CD8-positive, alpha-beta memory T cell (primary cell): ENCODE measurements around the gene EHBP1L1. TPM values are rescaled to one million over a fixed set of nuclear protein-coding genes. Genes with fewer than 3 reads are reported as not detected.
A peak's percentile ranks its signal among the peaks of the same experiment; 100 is the strongest.

Experiments used
- CTCF ChIA-PET: fragments of 350-600 bp; sonication (Branson Sonifier 250); formaldehyde crosslinking; loops from one replicate; lab custom pipeline; 2021; ENCODE audit warnings: antibody characterized with exemption; lab: Charles Lee
- POLR2A ChIA-PET: fragments of 350-600 bp; sonication (Branson Sonifier 250); formaldehyde crosslinking; loops from one replicate; lab custom pipeline; 2021; ENCODE audit warnings: antibody characterized with exemption; lab: Charles Lee
- DNase-seq, 5 donors: peaks; one replicate each; pipeline versions ENCODE4 v3.0.0 to v3.0.0-alpha.2; 2020 to 2022; ENCODE audit warnings: mixed read lengths in 1 of 5
- H3K27ac ChIP-seq: one replicate; pipeline ENCODE4 v1.7.0; 2013; ENCODE audit warnings: low read depth, mild to moderate bottlenecking, low read length, moderate library complexity
- H3K27me3 ChIP-seq: 2 replicates; pipeline ENCODE4 v1.7.0; 2013; ENCODE audit warnings: low read length, mild to moderate bottlenecking; ENCODE audit not compliant: insufficient read depth, poor library complexity, severe bottlenecking
- H3K36me3 ChIP-seq: 2 replicates; pipeline ENCODE4 v1.7.0; 2013; ENCODE audit warnings: mild to moderate bottlenecking, low read length, moderate library complexity; ENCODE audit not compliant: insufficient read depth
- H3K4me1 ChIP-seq: 2 replicates; pipeline ENCODE4 v1.7.0; 2013; ENCODE audit warnings: mild to moderate bottlenecking, low read length, moderate library complexity; ENCODE audit not compliant: insufficient read depth
- H3K4me3 ChIP-seq: 2 replicates; pipeline ENCODE4 v1.7.0; 2013; ENCODE audit warnings: mild to moderate bottlenecking, low read length
- H3K9me3 ChIP-seq: 2 replicates; pipeline ENCODE4 v1.7.0; 2013; ENCODE audit warnings: mild to moderate bottlenecking, low read length
- H3K27ac Mint-ChIP-seq, 8 donors: one replicate each; pipeline ENCODE4 v1.8.0; 2020 to 2021; ENCODE audit warnings: mixed read lengths in 8 of 8, mild to moderate bottlenecking in 6 of 8, inconsistent platforms in 3 of 8, moderate library complexity in 3 of 8
- H3K27me3 Mint-ChIP-seq, 2 donors: one replicate each; pipeline ENCODE4 v1.8.0; 2020 to 2021; ENCODE audit warnings: mixed read lengths in 2 of 2, mild to moderate bottlenecking in 1 of 2, moderate library complexity in 1 of 2
- H3K36me3 Mint-ChIP-seq, 3 donors: one replicate each; pipeline ENCODE4 v1.8.0; 2020 to 2021; ENCODE audit warnings: mixed read lengths in 3 of 3, inconsistent platforms in 1 of 3, mild to moderate bottlenecking in 1 of 3
- H3K4me1 Mint-ChIP-seq, 3 donors: one replicate each; pipeline ENCODE4 v1.8.0; 2020 to 2021; ENCODE audit warnings: mixed read lengths in 3 of 3, inconsistent platforms in 1 of 3, mild to moderate bottlenecking in 1 of 3
- H3K4me3 Mint-ChIP-seq, 7 donors: one replicate each; pipeline ENCODE4 v1.8.0; 2020 to 2021; ENCODE audit warnings: mixed read lengths in 7 of 7, mild to moderate bottlenecking in 6 of 7, moderate library complexity in 4 of 7, inconsistent platforms in 2 of 7
- H3K9me3 Mint-ChIP-seq, 5 donors: one replicate each; pipeline ENCODE4 v1.8.0; 2020 to 2022; ENCODE audit warnings: mixed read lengths in 5 of 5, mild to moderate bottlenecking in 3 of 5, moderate library complexity in 2 of 5, inconsistent platforms in 1 of 5
- polyA plus RNA-seq: library from polyadenylated mRNA; unstranded; fragments of 300-500 nt; fragmentation: Illumina TruSeq; gene quantifications from one replicate; pipeline ENCODE4 v1.2.3, GENCODE V29; 2021
- total RNA-seq, 2 experiments: library from RNA; stranded (reverse); gene quantifications; one replicate each; pipeline ENCODE4 v1.2.3, GENCODE V29; 2021

Gene EHBP1L1
- total and polyA plus RNA-seq, 3 experiments from 2014 or later = 25.1 to 100 (median 97.3) TPM

- H3K36me3 Mint-ChIP-seq = peaks cover 0 to 37% (median 2%) of the 10 kb centered on the region in 3 donors
- Histone ChIP-seq H3K9me3 (no peaks in the 10 kb centered on the region), H3K36me3 (no peaks in the 10 kb centered on the region), H3K27ac (peak within 1 kb of the TSS; percentile 62), H3K4me1 (peaks cover 68% of the 10 kb centered on the region), H3K4me3 (peak within 1 kb of the TSS; percentile 72), H3K27me3 (no peaks in the 10 kb centered on the region)
- H3K4me3 Mint-ChIP-seq = peak within 1 kb of the TSS; percentile 91 to 99 (median 99)
- peaks cover 0 to 1% of the 10 kb centered on the region in 2 donors for H3K27me3 Mint-ChIP-seq
- ChIA-PET POLR2A (interaction anchor here (0.6 to 4.3 kb wide), 15 partner anchors 14 to 1283 kb away, joined by 3 to 34 read pairs (median 3); partner anchors contain the start of genes MAP3K11, NEAT1, PCNX3 and SCYL1), CTCF (interaction anchor here (0.7 to 5.5 kb wide), 11 partner anchors 10 to 153 kb away, joined by 3 to 78 read pairs (median 5); no protein-coding TSS in a partner anchor)
- peaks cover 59 to 82% (median 69%) of the 10 kb centered on the region in 3 donors for H3K4me1 Mint-ChIP-seq
- H3K9me3 Mint-ChIP-seq = peaks cover 0 to 2% (median 0%) of the 10 kb centered on the region in 5 donors
- peak within 1 kb of the TSS; percentile 96 to 100 (median 100) for H3K27ac Mint-ChIP-seq
- DNase-seq = peak; percentile 81 to 93 (median 83)
These were observed 3.3 kb upstream of the EHBP1L1 start, which contains the start of gene FAM89B for GRCh38 chr11:65572356-65573051. Gene FAM89B, plus strand, starts transcription at chr11:65572538. Its CDS starts 132 bp downstream, at chr11:65572670.

GRCh38 chr11:65573391-65574079, 2.3 kb upstream of the EHBP1L1 start:
- H3K36me3 Mint-ChIP-seq = peaks cover 0 to 38% (median 6%) of the 10 kb centered on the region in 3 donors
- DNase-seq = no peak
- peak overlapping the region; percentile 87 to 99 (median 94) for H3K4me3 Mint-ChIP-seq
- H3K27me3 ChIP-seq = no peaks in the 10 kb centered on the region
- H3K9me3 ChIP-seq = no peaks in the 10 kb centered on the region
- peak overlapping the region; percentile 62 for H3K27ac ChIP-seq
- peaks cover 68% of the 10 kb centered on the region for H3K4me1 ChIP-seq
- no peaks in the 10 kb centered on the region for H3K36me3 ChIP-seq
- H3K4me1 Mint-ChIP-seq = peaks cover 64 to 85% (median 72%) of the 10 kb centered on the region in 3 donors
- peak overlapping the region; percentile 82 to 100 (median 94) for H3K27ac Mint-ChIP-seq
- POLR2A ChIA-PET = interaction anchor here (0.9 to 4.3 kb wide), 5 partner anchors 14 to 41 kb away, joined by 3 to 34 read pairs (median 4); partner anchors contain the start of genes LTBP3, MAP3K11 and PCNX3
- CTCF ChIA-PET = interaction anchor here (1.1 to 5.5 kb wide), 8 partner anchors 9 to 37 kb away, joined by 3 to 78 read pairs (median 10); no protein-coding TSS in a partner anchor
- H3K9me3 Mint-ChIP-seq = peaks cover 0 to 2% (median 0%) of the 10 kb centered on the region in 5 donors
- peaks cover 0 to 1% of the 10 kb centered on the region in 2 donors for H3K27me3 Mint-ChIP-seq
- peak overlapping the region; percentile 72 for H3K4me3 ChIP-seq

GRCh38 chr11:65574109-65574810, 1.6 kb upstream of the EHBP1L1 start:
- peak; percentile 80 to 91 (median 85) for DNase-seq
- Histone ChIP-seq H3K4me1 (peaks cover 64% of the 10 kb centered on the region), H3K4me3 (peak overlapping the region; percentile 87), H3K9me3 (no peaks in the 10 kb centered on the region), H3K27ac (peak overlapping the region; percentile 76), H3K36me3 (no peaks in the 10 kb centered on the region), H3K27me3 (no peaks in the 10 kb centered on the region)
- peaks cover 60 to 80% (median 67%) of the 10 kb centered on the region in 3 donors for H3K4me1 Mint-ChIP-seq
- H3K9me3 Mint-ChIP-seq = peaks cover 0 to 2% (median 0%) of the 10 kb centered on the region in 5 donors
- peaks cover 0 to 1% of the 10 kb centered on the region in 2 donors for H3K27me3 Mint-ChIP-seq
- CTCF ChIA-PET = interaction anchor here (1.0 to 6.5 kb wide), 9 partner anchors 14 to 41 kb away, joined by 3 to 78 read pairs (median 35); partner anchors contain the start of gene PCNX3
- H3K4me3 Mint-ChIP-seq = peak overlapping the region; percentile 91 to 99 (median 96)
- POLR2A ChIA-PET = interaction anchor here (1.0 to 2.3 kb wide), 3 partner anchors 16 to 41 kb away, joined by 3 to 9 read pairs (median 7); partner anchors contain the start of genes LTBP3 and PCNX3
- H3K36me3 Mint-ChIP-seq = peaks cover 0 to 40% (median 6%) of the 10 kb centered on the region in 3 donors
- peak overlapping the region; percentile 95 to 100 (median 98) for H3K27ac Mint-ChIP-seq

- peaks cover 0 to 1% of the 10 kb centered on the region in 2 donors for H3K27me3 Mint-ChIP-seq
- peaks cover 4% of the 10 kb centered on the region for H3K36me3 ChIP-seq
- peak overlapping the region; percentile 87 for H3K4me3 ChIP-seq
- DNase-seq = peak in 1 of 5 donors; percentile 28
- peaks cover 0 to 40% (median 6%) of the 10 kb centered on the region in 3 donors for H3K36me3 Mint-ChIP-seq
- peaks cover 0 to 2% (median 0%) of the 10 kb centered on the region in 5 donors for H3K9me3 Mint-ChIP-seq
- peak overlapping the region; percentile 76 for H3K27ac ChIP-seq
- H3K4me3 Mint-ChIP-seq = peak overlapping the region; percentile 91 to 99 (median 96)
- POLR2A ChIA-PET = interaction anchor here (0.6 to 3.4 kb wide), 7 partner anchors 12 to 272 kb away, joined by 3 to 32 read pairs (median 7); partner anchors contain the start of gene PCNX3
- no peaks in the 10 kb centered on the region for H3K9me3 ChIP-seq
- H3K27me3 ChIP-seq = no peaks in the 10 kb centered on the region
- CTCF ChIA-PET = interaction anchor here (0.7 to 6.5 kb wide), 9 partner anchors 9 to 137 kb away, joined by 3 to 66 read pairs (median 4); partner anchors contain the start of genes KAT5 and PCNX3
- peaks cover 56 to 76% (median 60%) of the 10 kb centered on the region in 3 donors for H3K4me1 Mint-ChIP-seq
- H3K27ac Mint-ChIP-seq = peak overlapping the region; percentile 95 to 100 (median 98)
- H3K4me1 ChIP-seq = peaks cover 60% of the 10 kb centered on the region
These were observed 864 bp upstream of the EHBP1L1 start for GRCh38 chr11:65574811-65575567.

GRCh38 chr11:65576232-65576866, 496 bp downstream of the EHBP1L1 start:
- Mint-ChIP-seq H3K27me3 (peaks cover 0 to 1% of the 10 kb centered on the region in 2 donors), H3K27ac (peak overlapping the region; percentile 74 to 96 (median 90)), H3K4me1 (peaks cover 47 to 66% (median 50%) of the 10 kb centered on the region in 3 donors), H3K36me3 (peaks cover 0 to 47% (median 6%) of the 10 kb centered on the region in 3 donors), H3K4me3 (peak overlapping the region; percentile 87 to 99 (median 89)), H3K9me3 (peaks cover 0 to 2% (median 0%) of the 10 kb centered on the region in 5 donors)
- Histone ChIP-seq H3K27ac (peak overlapping the region; percentile 89), H3K4me3 (peak overlapping the region; percentile 89), H3K36me3 (peaks cover 16% of the 10 kb centered on the region), H3K4me1 (peaks cover 53% of the 10 kb centered on the region), H3K27me3 (no peaks in the 10 kb centered on the region), H3K9me3 (no peaks in the 10 kb centered on the region)
- no peak for DNase-seq
- ChIA-PET CTCF (interaction anchor here (1.3 to 6.5 kb wide), 7 partner anchors 11 to 135 kb away, joined by 3 to 66 read pairs (median 5); partner anchors contain the start of gene KAT5), POLR2A (interaction anchor here (0.6 to 3.4 kb wide), 11 partner anchors 10 to 91 kb away, joined by 3 to 32 read pairs (median 6); partner anchors contain the start of gene PCNX3)
